Caco-2 (cell line): Measurements from ENCODE around the gene PDE2A. TPM values are rescaled to one million over a fixed set of nuclear protein-coding genes. Genes with fewer than 3 reads are reported as not detected.

Experiments used
- BruUV-seq: library from RNA; stranded (reverse); fragments of 400-500 nt; replicated peaks from 2 replicates; lab custom pipeline; 2021; lab: Mats Ljungman, UMichigan
- CTCF ChIA-PET: fragments of 300-600 bp; sonication (Branson Sonifier 250); formaldehyde crosslinking; loops from one replicate; lab custom pipeline; 2022; ENCODE audit warnings: antibody characterized with exemption; lab: Charles Lee
- POLR2A ChIA-PET: fragments of 300-600 bp; sonication (Branson Sonifier 250); formaldehyde crosslinking; loops from one replicate; lab custom pipeline; 2022; ENCODE audit warnings: antibody characterized with exemption; lab: Charles Lee
- DNase-seq, 2 experiments: peaks; one replicate each; pipeline versions ENCODE4 v3.0.0 to v3.0.0-alpha.2; 2020 to 2022
- H3K27me3 ChIP-seq: replicated peaks from 2 replicates; pipeline ENCODE4 v1.6.0; 2011; ENCODE audit warnings: low read length; ENCODE audit not compliant: control insufficient read depth, insufficient read depth
- H3K36me3 ChIP-seq: 2 replicates; pipeline ENCODE4 v1.5.1; 2011; ENCODE audit warnings: low read length; ENCODE audit not compliant: control insufficient read depth, insufficient read depth
- H3K4me1 ChIP-seq: fragments of 250-450 bp; sonication (Bioruptor Pico); 2 replicates; pipeline ENCODE4 v1.5.1; 2020; ENCODE audit warnings: mild to moderate bottlenecking
- H3K4me3 ChIP-seq: 2 replicates; pipeline ENCODE4 v1.5.1; 2011; ENCODE audit warnings: low read depth, mild to moderate bottlenecking, control low read depth, low read length
- H3K9me3 ChIP-seq: fragments of 250-450 bp; sonication (Bioruptor Pico); 2 replicates; pipeline ENCODE4 v1.5.1; 2020; ENCODE audit warnings: mild to moderate bottlenecking, moderate library complexity
- H3K27ac Mint-ChIP-seq: one replicate; pipeline ENCODE4 v1.8.0; 2022; ENCODE audit warnings: mixed read lengths; ENCODE audit not compliant: unreplicated experiment
- H3K27me3 Mint-ChIP-seq: one replicate; pipeline ENCODE4 v1.8.0; 2022; ENCODE audit warnings: mixed read lengths; ENCODE audit not compliant: insufficient read depth, unreplicated experiment
- H3K36me3 Mint-ChIP-seq: one replicate; pipeline ENCODE4 v1.8.0; 2022; ENCODE audit warnings: mild to moderate bottlenecking, mixed read lengths; ENCODE audit not compliant: insufficient read depth, unreplicated experiment
- H3K4me1 Mint-ChIP-seq: one replicate; pipeline ENCODE4 v1.8.0; 2022; ENCODE audit warnings: low read depth, mixed read lengths; ENCODE audit not compliant: unreplicated experiment
- H3K4me3 Mint-ChIP-seq: one replicate; pipeline ENCODE4 v1.8.0; 2022; ENCODE audit warnings: mild to moderate bottlenecking, moderate library complexity, mixed read lengths; ENCODE audit not compliant: unreplicated experiment
- H3K9me3 Mint-ChIP-seq: one replicate; pipeline ENCODE4 v1.8.0; 2022; ENCODE audit warnings: mixed read lengths; ENCODE audit not compliant: unreplicated experiment
- CTCF ChIP-seq, 2 experiments: fragments of 200-600 bp in 1 of 2; IDR thresholded peaks; 1 replicate in 1 of 2; 2 replicates in 1 of 2; pipeline versions ENCODE4 v1.5.1 to v1.8.0; 2011 to 2022; ENCODE audit warnings: antibody characterized with exemption in 1 of 2, control low read depth in 1 of 2, inconsistent platforms in 1 of 2, low read depth in 1 of 2, low read length in 1 of 2, mild to moderate bottlenecking in 1 of 2, moderate library complexity in 1 of 2; ENCODE audit not compliant: insufficient read depth in 1 of 2, severe bottlenecking in 1 of 2, unreplicated experiment in 1 of 2
- intact Hi-C: fragments of 100-400 bp; cut with micrococcal nuclease; formaldehyde crosslinking; loops from one replicate; pipeline ENCODE4 v1.10.0; 2022; ENCODE audit not compliant: unreplicated experiment
- total RNA-seq: library from RNA; stranded (reverse); gene quantifications from 2 replicates; pipeline ENCODE4 v1.2.3, GENCODE V29; 2022

Gene PDE2A
- total RNA-seq, 1 experiment from 2014 or later = 1.4 TPM

GRCh38 chr11:72707032-72707431 lies 32.8 kb upstream of the PDE2A start:
- no TSS peak for BruUV-seq
- DNase-seq = no peak
- TF ChIP-seq CTCF (IDR thresholded peaks at IDR 0.05; ENCODE audit: insufficient read depth in 1 of 2, low read depth in 1 of 2, low read length in 1 of 2, severe bottlenecking in 1 of 2, unreplicated experiment in 1 of 2) = no peak
- Histone ChIP-seq H3K4me1 (no peaks in the 10 kb centered on the region), H3K36me3 (peaks cover 13% of the 10 kb centered on the region), H3K4me3 (no peak overlapping the region), H3K27me3 (no peaks in the 10 kb centered on the region), H3K9me3 (no peaks in the 10 kb centered on the region)
- POLR2A ChIA-PET = no interaction called here
- Mint-ChIP-seq H3K36me3 (peaks cover 51% of the 10 kb centered on the region), H3K27me3 (no peaks in the 10 kb centered on the region), H3K4me1 (no peaks in the 10 kb centered on the region), H3K4me3 (no peak overlapping the region), H3K27ac (no peak overlapping the region), H3K9me3 (no peaks in the 10 kb centered on the region)
- intact Hi-C loops = no loop called here
- CTCF ChIA-PET = no interaction called here

- peak overlapping the region; percentile 15 for H3K27ac Mint-ChIP-seq
- peaks cover 53% of the 10 kb centered on the region for H3K36me3 Mint-ChIP-seq
- H3K27me3 Mint-ChIP-seq = no peaks in the 10 kb centered on the region
- no peaks in the 10 kb centered on the region for H3K4me1 ChIP-seq
- no peaks in the 10 kb centered on the region for H3K9me3 ChIP-seq
- intact Hi-C loops = no loop called here
- H3K27me3 ChIP-seq = no peaks in the 10 kb centered on the region
- TF ChIP-seq CTCF (IDR thresholded peaks at IDR 0.05; ENCODE audit: insufficient read depth in 1 of 2, low read depth in 1 of 2, low read length in 1 of 2, severe bottlenecking in 1 of 2, unreplicated experiment in 1 of 2) = no peak
- H3K9me3 Mint-ChIP-seq = no peaks in the 10 kb centered on the region
- H3K4me1 Mint-ChIP-seq = no peaks in the 10 kb centered on the region
- BruUV-seq = no TSS peak
- ChIA-PET POLR2A (no interaction called here), CTCF (no interaction called here)
- no peak for DNase-seq
- H3K4me3 ChIP-seq = no peak overlapping the region
- H3K4me3 Mint-ChIP-seq = no peak overlapping the region
- H3K36me3 ChIP-seq = peaks cover 9% of the 10 kb centered on the region
Measured at GRCh38 chr11:72706579-72706978, 32.4 kb upstream of the PDE2A start.

- ChIA-PET CTCF (interaction anchor here (1.6 kb wide), 1 partner anchor 19 kb away, joined by 5 read pairs; no protein-coding TSS in a partner anchor), POLR2A (no interaction called here)
- Histone ChIP-seq H3K27me3 (no peaks in the 10 kb centered on the region), H3K36me3 (peaks cover 9% of the 10 kb centered on the region), H3K9me3 (no peaks in the 10 kb centered on the region), H3K4me1 (no peaks in the 10 kb centered on the region), H3K4me3 (no peak overlapping the region)
- TF ChIP-seq CTCF (IDR thresholded peaks at IDR 0.05; ENCODE audit: insufficient read depth in 1 of 2, low read depth in 1 of 2, low read length in 1 of 2, severe bottlenecking in 1 of 2, unreplicated experiment in 1 of 2) = no peak
- peaks cover 54% of the 10 kb centered on the region for H3K36me3 Mint-ChIP-seq
- no TSS peak for BruUV-seq
- H3K4me1 Mint-ChIP-seq = no peaks in the 10 kb centered on the region
- H3K4me3 Mint-ChIP-seq = no peak overlapping the region
- DNase-seq = no peak
- intact Hi-C loops = no loop called here
- H3K27ac Mint-ChIP-seq = peak overlapping the region; percentile 15
- no peaks in the 10 kb centered on the region for H3K9me3 Mint-ChIP-seq
- no peaks in the 10 kb centered on the region for H3K27me3 Mint-ChIP-seq
Measured at GRCh38 chr11:72705442-72706365, 31.5 kb upstream of the PDE2A start.
